Adrenal gland (tissue), 12 donors: ENCODE measurements around the gene PNPLA2. TPM values are rescaled to one million over a fixed set of nuclear protein-coding genes. Genes with fewer than 3 reads are reported as not detected.

Experiments
- DNase-seq, 7 donors: peaks; one replicate each; pipeline ENCODE4 v3.0.0-alpha.2; 2019 to 2020
- H3K27ac ChIP-seq, 5 donors: fragments of 200-600 bp; sonication (generic) in 4 of 5; 1 replicate in 3 of 5; 2 replicates in 2 of 5; pipeline versions ENCODE4 v1.5.1 to v1.8.0; 2016 to 2020; ENCODE audit warnings: mild to moderate bottlenecking in 1 of 5
- H3K27me3 ChIP-seq: fragments of 200-600 bp; 2 replicates; pipeline ENCODE4 v1.8.0; 2021
- H3K36me3 ChIP-seq, 2 donors: fragments of 200-600 bp; replicated peaks in 1 of 2; 1 replicate in 1 of 2; 2 replicates in 1 of 2; pipeline versions ENCODE4 v1.5.1 to v1.8.0; 2018 to 2022
- H3K4me1 ChIP-seq, 2 donors: fragments of 200-600 bp; replicated peaks in 1 of 2; 1 replicate in 1 of 2; 2 replicates in 1 of 2; pipeline versions ENCODE4 v1.5.1 to v1.8.0; 2018 to 2021
- H3K4me3 ChIP-seq, 4 donors: fragments of 200-600 bp; sonication (generic) in 3 of 4; one replicate each; pipeline ENCODE4 v1.5.1; 2016 to 2018
- H3K9me3 ChIP-seq, 3 donors: fragments of 200-600 bp; sonication (generic) in 1 of 3; replicated peaks in 1 of 3; 1 replicate in 2 of 3; 2 replicates in 1 of 3; pipeline versions ENCODE4 v1.5.1 to v1.8.0; 2016 to 2021
- CTCF ChIP-seq, 6 experiments: fragments of 450-650 bp in 4 of 6; fragments of 200-600 bp in 2 of 6; sonication (generic) in 1 of 6; IDR thresholded peaks; 1 replicate in 5 of 6; 2 replicates in 1 of 6; pipeline versions ENCODE4 v1.5.1 to v1.8.0; 2016 to 2021; ENCODE audit warnings: antibody characterized with exemption in 6 of 6, mild to moderate bottlenecking in 2 of 6, moderate library complexity in 1 of 6
- POLR2A ChIP-seq, 2 donors: fragments of 450-650 bp; IDR thresholded peaks; one replicate each; pipeline ENCODE4 v1.6.1; 2017; ENCODE audit warnings: antibody characterized with exemption in 2 of 2, mild to moderate bottlenecking in 2 of 2, moderate library complexity in 1 of 2
- WGBS, 4 donors: extraction: QIAGEN DNeasy Blood & Tissue Kit in 2 of 4; methylation state at CpG; one replicate each; pipeline versions ENCODE4 v1.1.5 to v1.1.7; 2013 to 2017; 5-methylcytosine and 5-hydroxymethylcytosine counted together
- intact Hi-C, 2 donors: fragments of 100-400 bp; cut with DNase I; formaldehyde crosslinking; loops; one replicate each; pipeline versions ENCODE4 v1.14.1 to v1.15.0; 2022 to 2023
- polyA plus RNA-seq, 3 donors: library from polyadenylated mRNA; stranded (reverse); fragments of 200-250 nt in 2 of 3; fragments of 350-450 nt in 1 of 3; fragmentation: Illumina TruSeq in 1 of 3; extraction: RNeasy Lipid Tissue Mini Kit (QIAGEN cat#74804) in 1 of 3; gene quantifications; one replicate each; pipeline ENCODE4 v1.2.3, GENCODE V29; 2013 to 2014
- total RNA-seq, 9 donors: library from RNA; depleted of rRNA in 4 of 9; stranded (reverse); fragments of >200 nt in 4 of 9; fragments of 120-200 nt in 1 of 9; fragmentation: NEBNext Ultra II Directional in 1 of 9; extraction: Animal tissue kit (Norgen Biotek cat#: 25700) in 1 of 9; gene quantifications; one replicate each; pipeline versions ENCODE4 v1.1.0 to v1.2.4, GENCODE V29; 2013 to 2023
- donor health status: healthy with polysubstance abuse.
- donor health status: Bipolar disorder and iron deficiency.
- donor health status: DM: yes; HTN: yes; CAD: no.
- donor health status: DM: no; HTN: no; CAD: no.
- donor health status: DM: no; HTN: no; CAD: no.
- donor health status: DM: yes; HTN: yes; CAD: no.

PNPLA2 gene
- total and polyA plus RNA-seq, 12 donors = 24.1 to 403 (median 124) TPM

GRCh38 chr11:794013-794765 is 24.5 kb upstream of the PNPLA2 start:
- DNase-seq = no peak
- Histone ChIP-seq H3K4me3 (no peak overlapping the region), H3K27ac (no peak overlapping the region), H3K9me3 (no peaks in the 10 kb centered on the region), H3K27me3 (peaks cover 8% of the 10 kb centered on the region), H3K4me1 (peaks cover 20 to 27% of the 10 kb centered on the region in 2 donors), H3K36me3 (peaks cover 0 to 10% of the 10 kb centered on the region in 2 donors)
- intact Hi-C loops = no loop called here
- 89 to 92% (median 91%) methylated on average over 7 to 31 of the region's 31 CpGs for WGBS, 4 donors
- no peak for TF ChIP-seq CTCF (IDR thresholded peaks at IDR 0.05)
- TF ChIP-seq POLR2A (IDR thresholded peaks at IDR 0.05) = no peak

GRCh38 chr11:794766-795633 is 23.7 kb upstream of the PNPLA2 start:
- TF ChIP-seq CTCF (IDR thresholded peaks at IDR 0.05) (no peak), POLR2A (IDR thresholded peaks at IDR 0.05) (no peak)
- DNase-seq = peak in 1 of 7 donors; percentile 50
- intact Hi-C loops = no loop called here
- H3K36me3 ChIP-seq = peaks cover 0 to 17% of the 10 kb centered on the region in 2 donors
- H3K27ac ChIP-seq = peak overlapping the region in 1 of 5 donors; percentile 81
- WGBS, 4 donors = 45 to 67% (median 51%) methylated on average over 26 to 38 of the region's 38 CpGs
- peak overlapping the region in 2 of 4 donors; percentile 65 to 88 for H3K4me3 ChIP-seq
- peaks cover 20 to 27% of the 10 kb centered on the region in 2 donors for H3K4me1 ChIP-seq
- H3K27me3 ChIP-seq = peaks cover under 1% of the 10 kb centered on the region
- H3K9me3 ChIP-seq = no peaks in the 10 kb centered on the region

GRCh38 chr11:795634-796564 is 22.8 kb upstream of the PNPLA2 start:
- peak overlapping the region; percentile 2 to 85 (median 76) for H3K27ac ChIP-seq
- H3K9me3 ChIP-seq = no peaks in the 10 kb centered on the region
- H3K27me3 ChIP-seq = no peaks in the 10 kb centered on the region
- H3K4me3 ChIP-seq = peak overlapping the region in 2 of 4 donors; percentile 65 to 88
- WGBS, 4 donors = 0 to 20% (median 2%) methylated on average over 1 to 26 of the region's 26 CpGs
- peaks cover 20 to 27% of the 10 kb centered on the region in 2 donors for H3K4me1 ChIP-seq
- intact Hi-C loops = no loop called here
- DNase-seq = peak; percentile 79 to 93 (median 89)
- peaks cover 0 to 26% of the 10 kb centered on the region in 2 donors for H3K36me3 ChIP-seq
- TF ChIP-seq CTCF (IDR thresholded peaks at IDR 0.05) (no peak), POLR2A (IDR thresholded peaks at IDR 0.05) (peak in 1 of 2 donors; percentile 60)
